Measurements from ENCODE around the gene CCDC190.
A peak's percentile ranks its signal among the peaks of the same experiment; 100 is the strongest.
"Not testable (repeated sequence)": the region's sequence is repeated elsewhere in the genome, so short reads cannot be mapped to it uniquely, and the experiment has no call there.

The CCDC190 gene

DNA sequence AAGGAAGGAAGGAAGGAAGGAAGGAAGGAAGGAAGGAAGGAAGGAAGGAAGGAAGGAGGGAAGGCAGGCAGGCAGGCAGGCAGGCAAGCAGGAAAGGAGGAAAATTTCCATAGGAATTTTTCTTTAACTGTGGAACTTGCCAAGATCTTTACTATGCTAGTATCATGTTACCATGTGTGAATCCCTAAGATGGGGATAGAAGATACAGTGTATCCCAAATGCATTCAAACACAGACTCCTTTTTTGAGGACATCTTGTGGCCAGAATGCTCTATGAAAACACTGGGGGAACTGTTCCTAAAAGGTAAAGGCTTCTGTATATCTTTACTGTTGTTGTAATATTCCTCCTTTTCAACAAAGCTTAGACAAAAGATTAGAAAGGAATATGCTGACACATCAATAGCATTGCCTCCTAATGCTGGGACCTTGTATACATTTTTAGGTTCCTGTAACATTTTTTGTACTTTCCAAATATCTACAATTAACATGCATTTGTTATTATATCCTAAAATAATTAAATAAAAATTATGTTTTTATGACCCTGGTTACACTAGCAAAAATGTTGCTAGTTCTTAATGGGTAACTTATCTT lies 20.6 kb downstream of the CCDC190 start:
- in situ Hi-C loops (cut with MboI; ENCODE audit: low sequenced_read_pairs), result no loop called here

DNA sequence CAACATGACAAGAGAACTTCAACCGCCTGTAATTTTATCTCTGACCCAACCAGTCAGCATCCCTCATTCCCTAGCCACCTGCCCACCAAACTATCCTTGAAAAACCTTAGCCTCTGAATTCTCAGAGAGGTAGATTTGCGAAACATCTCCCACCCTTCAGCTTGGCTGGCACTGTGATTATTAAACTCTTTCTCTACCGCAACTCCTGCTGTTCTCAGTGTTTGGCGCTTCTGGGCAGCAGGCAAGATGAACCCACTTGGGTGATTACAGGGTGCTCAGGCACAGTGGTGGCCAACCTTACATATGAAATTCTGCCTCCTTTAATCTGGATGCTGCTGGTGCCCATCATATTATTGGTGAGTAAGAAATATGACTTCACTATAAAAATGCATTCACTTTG lies 22.1 kb downstream of the CCDC190 start:
- Histone ChIP-seq H3K36me3 (replicated peaks) (no peaks in the 10 kb centered on the region), H3K4me1 (no peaks in the 10 kb centered on the region), H3K9me3 (peaks cover 3% of the 10 kb centered on the region; the same call in 1 of the 2 replicates), H3K27me3 (ENCODE audit: low read depth) (no peaks in the 10 kb centered on the region), H3K4me3 (no peak overlapping the region)
- no peak for DNase-seq (ENCODE audit: low spot score in 2 of 2)
- in situ Hi-C loops (cut with MboI; ENCODE audit: low sequenced_read_pairs), result no loop called here

More for the DNA sequence above, 20.6 kb downstream of the CCDC190 start:
- peaks cover 3% of the 10 kb centered on the region; the same call in 1 of the 2 replicates for H3K9me3 ChIP-seq
- H3K4me3 ChIP-seq, result no peak overlapping the region
- no peak for DNase-seq (ENCODE audit: low spot score in 2 of 2)
- no peaks in the 10 kb centered on the region for H3K36me3 ChIP-seq (replicated peaks)
- no peaks in the 10 kb centered on the region for H3K4me1 ChIP-seq
- H3K27me3 ChIP-seq (ENCODE audit: low read depth), result no peaks in the 10 kb centered on the region

DNA sequence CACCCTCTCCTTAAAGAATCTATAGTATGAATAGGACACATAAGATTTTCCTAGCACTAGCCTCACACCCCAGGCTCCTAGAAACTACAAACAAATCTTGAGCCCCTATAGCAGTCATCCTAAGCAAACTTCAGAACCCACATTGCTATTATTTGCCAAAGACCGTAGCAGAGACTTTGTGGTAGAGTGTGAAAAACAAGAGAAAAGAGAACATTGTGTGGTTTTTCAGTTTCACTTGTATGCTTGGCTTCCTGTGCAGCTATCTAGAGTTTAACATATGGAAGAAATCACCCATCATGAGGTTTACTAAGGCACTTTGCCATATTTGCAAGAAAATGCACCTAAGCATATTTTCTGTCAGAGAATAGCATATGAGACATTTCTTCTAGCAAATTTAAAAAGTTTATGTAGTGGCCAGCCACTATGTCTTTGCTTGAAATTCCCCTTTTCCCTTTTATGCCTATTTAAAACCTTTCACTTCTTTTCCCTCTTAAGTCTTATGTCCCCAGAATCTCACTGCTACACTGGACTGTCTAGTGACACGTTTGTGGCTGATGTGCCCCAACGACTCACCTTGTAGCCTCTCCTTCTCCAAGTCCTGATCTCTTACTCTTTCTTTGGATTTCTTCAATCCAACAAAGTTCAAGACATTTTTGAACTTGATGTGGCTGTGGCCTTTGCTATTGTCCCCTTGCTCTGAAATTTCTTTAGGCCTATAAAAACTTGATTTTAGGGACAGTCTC lies 25.6 kb downstream of the CCDC190 start:
- Histone ChIP-seq H3K4me3 (no peak overlapping the region), H3K36me3 (replicated peaks) (no peaks in the 10 kb centered on the region), H3K9me3 (peaks cover 3% of the 10 kb centered on the region; the same call in 1 of the 2 replicates), H3K4me1 (no peaks in the 10 kb centered on the region), H3K27me3 (ENCODE audit: low read depth) (no peaks in the 10 kb centered on the region)
- in situ Hi-C loops (cut with MboI; ENCODE audit: low sequenced_read_pairs), result no loop called here
- no peak for DNase-seq (ENCODE audit: low spot score in 2 of 2)

DNA sequence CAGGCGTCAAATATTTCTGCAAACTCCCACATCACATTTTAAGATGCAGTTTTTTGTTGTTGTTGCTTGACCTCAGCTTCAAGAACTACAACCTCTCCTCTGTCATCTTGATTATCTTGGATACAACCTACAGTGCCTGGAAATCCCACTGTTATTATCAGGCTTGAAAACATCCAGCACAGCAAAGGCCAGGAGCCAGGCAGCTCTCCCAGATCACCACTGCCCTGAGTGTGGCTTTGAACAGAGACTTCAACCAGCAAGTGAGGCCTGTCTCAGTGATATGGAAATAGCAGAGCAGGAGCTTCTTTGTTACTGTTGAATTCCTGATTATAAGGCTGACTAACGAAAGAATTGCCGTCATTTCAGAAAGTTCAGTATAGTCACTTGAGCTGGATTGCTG lies 28.5 kb downstream of the CCDC190 start:
- in situ Hi-C loops (cut with MboI; ENCODE audit: low sequenced_read_pairs), result no loop called here
- Histone ChIP-seq H3K36me3 (replicated peaks) (no peaks in the 10 kb centered on the region), H3K9me3 (no peaks in the 10 kb centered on the region), H3K4me1 (no peaks in the 10 kb centered on the region), H3K4me3 (no peak overlapping the region), H3K27me3 (ENCODE audit: low read depth) (no peaks in the 10 kb centered on the region; the same call in 1 of the 2 replicates)
- no peak for DNase-seq (ENCODE audit: low spot score in 2 of 2)

DNA sequence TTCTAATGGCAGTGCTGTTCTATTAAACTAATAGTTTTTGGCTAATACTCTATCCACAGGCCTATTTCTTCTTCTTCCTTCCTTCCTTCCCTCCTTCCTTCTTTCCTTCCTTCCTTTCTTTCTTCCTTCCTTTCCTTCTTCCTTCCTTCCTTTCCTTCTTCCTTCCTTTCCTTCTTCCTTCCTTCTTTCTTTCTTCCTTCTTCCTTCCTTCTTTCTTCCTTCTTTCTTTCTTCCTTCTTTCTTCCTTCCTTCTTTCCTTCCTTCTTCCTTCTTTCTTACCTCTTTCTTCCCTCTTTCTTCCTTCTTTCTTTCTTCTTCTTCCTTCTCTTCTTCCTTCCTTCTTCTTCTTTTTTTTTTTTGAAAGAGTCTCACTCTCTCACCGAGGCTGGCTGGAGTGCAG lies 31.7 kb downstream of the CCDC190 start:
- H3K27me3 ChIP-seq (ENCODE audit: low read depth), result no peaks in the 10 kb centered on the region; the same call in 1 of the 2 replicates
- no peak overlapping the region for H3K4me3 ChIP-seq
- H3K4me1 ChIP-seq, result no peaks in the 10 kb centered on the region
- H3K9me3 ChIP-seq, result no peaks in the 10 kb centered on the region
- no peaks in the 10 kb centered on the region for H3K36me3 ChIP-seq (replicated peaks)
- in situ Hi-C loops (cut with MboI; ENCODE audit: low sequenced_read_pairs), result no loop called here
- no peak for DNase-seq (ENCODE audit: low spot score in 2 of 2)

DNA sequence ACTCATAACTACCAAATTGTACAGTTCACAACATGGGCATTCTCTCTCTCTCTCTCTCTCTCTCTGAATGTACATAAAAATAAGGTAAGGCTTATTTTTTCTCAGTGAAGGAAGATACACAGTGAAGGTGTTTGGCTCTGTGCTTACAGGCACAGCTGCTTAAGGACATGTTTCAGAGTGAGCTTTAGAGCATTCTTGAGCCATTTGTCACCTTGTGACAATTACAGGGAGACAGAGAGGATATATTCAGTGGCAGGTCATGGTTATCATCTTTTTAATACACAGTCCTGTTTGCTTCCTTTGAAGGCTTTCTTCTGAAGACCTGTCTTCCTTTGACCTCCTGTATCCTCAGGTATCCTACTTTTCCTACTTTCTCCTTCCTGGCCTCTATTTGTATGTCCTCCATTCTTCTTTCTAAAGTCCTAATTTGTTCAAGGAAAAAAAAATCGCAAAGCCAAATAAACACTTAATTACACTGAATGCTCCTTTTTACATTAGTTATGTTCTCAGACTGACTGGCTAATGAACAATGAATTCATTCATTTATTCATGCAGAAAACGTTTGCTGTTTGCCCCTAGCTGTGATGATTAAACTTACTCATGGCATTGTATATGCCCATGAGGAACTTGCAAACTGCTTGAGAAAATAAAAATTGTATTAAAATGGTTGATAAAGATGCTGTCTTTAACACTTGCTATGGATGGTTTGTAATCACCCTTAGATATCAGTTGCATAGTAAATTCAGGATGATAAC lies 37.0 kb downstream of the CCDC190 start:
- H3K9me3 ChIP-seq, result no peaks in the 10 kb centered on the region
- H3K36me3 ChIP-seq (replicated peaks), result no peaks in the 10 kb centered on the region
- DNase-seq (ENCODE audit: low spot score in 2 of 2), result no peak
- H3K4me1 ChIP-seq, result peaks cover 15% of the 10 kb centered on the region
- in situ Hi-C loops (cut with MboI; ENCODE audit: low sequenced_read_pairs), result no loop called here
- H3K4me3 ChIP-seq, result no peak overlapping the region
- no peaks in the 10 kb centered on the region for H3K27me3 ChIP-seq (ENCODE audit: low read depth)

DNA sequence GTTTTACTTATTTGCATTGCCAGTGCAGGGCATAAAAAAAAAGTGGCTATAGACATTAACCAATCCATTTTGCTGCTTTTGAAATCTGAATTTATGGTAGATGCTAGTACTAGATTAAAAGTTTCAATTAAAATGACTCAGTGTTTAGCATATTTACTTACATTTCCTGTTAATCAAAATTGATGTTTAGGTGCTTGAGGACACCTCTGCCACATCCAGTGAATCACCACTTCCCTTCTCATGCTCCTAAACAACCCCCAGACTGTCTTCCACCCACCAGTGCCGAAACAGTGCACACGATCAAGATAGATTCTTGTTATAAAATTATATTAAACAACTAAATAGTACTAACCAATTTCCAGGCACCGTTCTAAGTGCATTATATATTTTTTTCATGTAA lies 37.7 kb downstream of the CCDC190 start:
- no peak for DNase-seq (ENCODE audit: low spot score in 2 of 2)
- Histone ChIP-seq H3K27me3 (ENCODE audit: low read depth) (no peaks in the 10 kb centered on the region), H3K36me3 (replicated peaks) (no peaks in the 10 kb centered on the region), H3K4me3 (no peak overlapping the region), H3K4me1 (peaks cover 15% of the 10 kb centered on the region), H3K9me3 (no peaks in the 10 kb centered on the region)
- in situ Hi-C loops (cut with MboI; ENCODE audit: low sequenced_read_pairs), result no loop called here

DNA sequence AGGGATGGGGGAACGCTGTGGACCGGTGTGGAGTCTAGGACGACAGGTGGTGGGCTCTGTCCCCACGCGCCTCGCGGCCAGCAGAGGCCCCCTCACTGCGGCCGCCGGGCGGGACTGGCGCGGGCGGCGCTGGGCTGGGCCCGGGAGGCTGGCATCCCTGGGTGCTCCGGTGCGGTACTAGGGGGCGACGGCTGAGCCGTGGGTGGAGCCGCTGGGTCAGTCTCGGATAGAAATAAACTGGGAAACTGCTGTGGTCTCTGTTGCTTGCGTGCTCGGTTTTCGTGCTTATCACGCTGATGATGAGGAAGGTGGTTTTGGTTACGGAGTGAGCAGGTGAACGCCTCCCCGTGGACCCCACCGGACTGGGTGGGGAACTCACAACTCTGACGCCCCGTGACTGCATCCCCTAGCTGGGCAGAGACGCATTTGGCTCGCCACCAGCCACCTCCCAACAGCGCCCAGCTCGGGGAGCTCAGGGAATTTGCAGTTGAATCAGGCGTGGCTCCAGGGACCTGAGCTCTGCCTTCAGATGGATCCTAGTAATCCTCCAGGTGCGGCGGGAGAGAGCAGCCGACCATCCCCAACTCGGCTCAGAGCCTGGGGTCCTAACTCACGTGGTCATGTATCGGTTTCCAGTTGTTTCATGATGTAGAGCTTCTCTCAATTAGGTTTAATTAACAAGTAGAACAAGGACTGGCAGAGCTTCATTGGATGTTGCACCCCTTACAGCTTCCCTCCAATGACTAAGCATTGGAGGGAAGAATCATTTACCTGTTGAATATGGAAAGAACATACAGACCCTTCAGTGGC lies 38.4 kb downstream of the CCDC190 start:
- Histone ChIP-seq H3K27me3 (ENCODE audit: low read depth) (no peaks in the 10 kb centered on the region), H3K4me3 (peak overlapping the region; percentile 30), H3K4me1 (peaks cover 15% of the 10 kb centered on the region), H3K9me3 (no peaks in the 10 kb centered on the region), H3K36me3 (replicated peaks) (no peaks in the 10 kb centered on the region)
- in situ Hi-C loops (cut with MboI; ENCODE audit: low sequenced_read_pairs), result no loop called here
- DNase-seq (ENCODE audit: low spot score in 2 of 2), result peak in 1 of 2 experiments; percentile 62

DNA sequence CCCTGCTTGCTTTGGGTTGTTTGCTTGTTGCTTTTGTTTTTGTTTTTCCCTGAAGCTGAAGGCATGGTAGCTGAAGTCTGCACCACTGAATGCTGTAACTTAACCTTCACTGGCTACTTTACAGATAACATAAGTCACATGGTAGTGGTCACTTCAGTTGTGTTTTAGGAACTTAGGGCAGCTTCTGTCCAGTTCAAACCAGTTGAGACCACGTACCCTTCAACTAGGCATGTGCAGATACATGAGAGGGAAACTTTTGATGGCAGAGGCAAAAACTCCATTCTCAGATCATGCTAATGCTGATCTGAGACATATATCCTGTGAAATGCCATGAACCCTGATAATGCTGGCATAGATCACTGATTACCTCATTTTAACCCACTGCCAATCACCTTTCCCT lies 42.3 kb downstream of the CCDC190 start:
- DNase-seq (ENCODE audit: low spot score in 2 of 2); H3K4me3 ChIP-seq; H3K27me3 ChIP-seq (ENCODE audit: low read depth); H3K9me3 ChIP-seq; H3K36me3 ChIP-seq (replicated peaks); in situ Hi-C loops (cut with MboI; ENCODE audit: low sequenced_read_pairs): not testable (repeated sequence)
- peaks cover 15% of the 10 kb centered on the region for H3K4me1 ChIP-seq

DNA sequence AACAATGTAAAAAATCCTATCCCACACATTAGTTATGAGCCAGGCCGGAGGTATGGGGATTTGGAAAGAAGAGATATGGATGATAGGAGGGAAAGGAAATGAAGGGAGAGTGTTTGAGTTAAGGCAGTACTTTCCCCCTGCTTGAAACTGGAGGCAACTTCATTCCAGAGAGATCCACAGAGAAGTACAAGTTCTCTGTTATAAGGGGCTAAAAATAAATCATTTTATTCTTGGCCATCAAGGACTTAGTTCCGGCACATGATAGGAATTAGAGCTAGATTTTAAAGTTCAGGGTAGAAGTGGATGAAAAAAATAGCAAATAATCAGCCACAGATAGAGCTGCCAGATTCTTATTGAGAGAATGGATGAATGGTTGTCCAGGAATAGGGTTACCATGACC lies 42.8 kb downstream of the CCDC190 start:
- H3K36me3 ChIP-seq (replicated peaks); H3K27me3 ChIP-seq (ENCODE audit: low read depth); in situ Hi-C loops (cut with MboI; ENCODE audit: low sequenced_read_pairs); H3K9me3 ChIP-seq; DNase-seq (ENCODE audit: low spot score in 2 of 2); H3K4me3 ChIP-seq: not testable (repeated sequence)
- peaks cover 15% of the 10 kb centered on the region for H3K4me1 ChIP-seq

DNA sequence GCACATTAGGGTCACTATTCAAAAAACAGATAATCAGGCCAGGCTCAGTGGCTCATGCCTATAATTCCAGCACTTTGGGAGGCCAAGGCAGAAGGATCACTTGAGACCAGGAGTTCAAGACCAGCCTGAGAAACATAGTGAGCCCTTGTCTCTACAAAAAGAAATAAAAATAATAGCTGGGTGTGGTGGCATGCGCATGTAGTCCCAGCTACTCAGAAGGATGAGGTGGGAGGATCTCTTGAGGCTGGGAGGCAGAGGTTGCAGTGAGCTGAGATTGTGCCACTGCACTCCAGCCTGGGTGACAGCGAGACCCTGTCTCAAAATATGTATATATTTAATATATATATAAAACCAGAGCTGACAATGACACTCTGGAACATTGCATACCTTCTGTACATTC lies 48.6 kb downstream of the CCDC190 start:
- H3K4me1 ChIP-seq; DNase-seq (ENCODE audit: low spot score in 2 of 2); H3K36me3 ChIP-seq (replicated peaks); H3K4me3 ChIP-seq; H3K9me3 ChIP-seq; H3K27me3 ChIP-seq (ENCODE audit: low read depth); in situ Hi-C loops (cut with MboI; ENCODE audit: low sequenced_read_pairs): not testable (repeated sequence)

DNA sequence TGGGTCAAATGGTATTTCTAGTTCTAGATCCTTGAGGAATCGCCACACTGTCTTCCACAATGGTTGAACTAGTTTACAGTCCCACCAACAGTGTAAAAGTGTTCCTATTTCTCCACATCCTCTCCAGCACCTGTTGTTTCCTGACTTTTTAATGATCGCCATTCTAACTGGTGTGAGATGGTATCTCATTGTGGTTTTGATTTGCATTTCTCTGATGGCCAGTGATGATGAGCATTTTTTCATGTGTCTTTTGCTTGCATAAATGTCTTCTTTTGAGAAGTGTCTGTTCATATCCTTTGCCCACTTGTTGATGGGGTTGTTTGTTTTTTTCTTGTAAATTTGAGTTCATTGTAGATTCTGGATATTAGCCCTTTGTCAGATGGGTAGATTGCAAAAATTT lies 53.5 kb downstream of the CCDC190 start:
- in situ Hi-C loops (cut with MboI; ENCODE audit: low sequenced_read_pairs); H3K4me3 ChIP-seq; H3K4me1 ChIP-seq; H3K9me3 ChIP-seq; H3K27me3 ChIP-seq (ENCODE audit: low read depth); DNase-seq (ENCODE audit: low spot score in 2 of 2): not testable (repeated sequence)
- H3K36me3 ChIP-seq (replicated peaks), result peaks cover 14% of the 10 kb centered on the region
